ENCODE data around the gene FBLN2.
"Not testable (repeated sequence)": the region's sequence is repeated elsewhere in the genome, so short reads cannot be mapped to it uniquely, and the experiment has no call there.

The FBLN2 gene

DNA sequence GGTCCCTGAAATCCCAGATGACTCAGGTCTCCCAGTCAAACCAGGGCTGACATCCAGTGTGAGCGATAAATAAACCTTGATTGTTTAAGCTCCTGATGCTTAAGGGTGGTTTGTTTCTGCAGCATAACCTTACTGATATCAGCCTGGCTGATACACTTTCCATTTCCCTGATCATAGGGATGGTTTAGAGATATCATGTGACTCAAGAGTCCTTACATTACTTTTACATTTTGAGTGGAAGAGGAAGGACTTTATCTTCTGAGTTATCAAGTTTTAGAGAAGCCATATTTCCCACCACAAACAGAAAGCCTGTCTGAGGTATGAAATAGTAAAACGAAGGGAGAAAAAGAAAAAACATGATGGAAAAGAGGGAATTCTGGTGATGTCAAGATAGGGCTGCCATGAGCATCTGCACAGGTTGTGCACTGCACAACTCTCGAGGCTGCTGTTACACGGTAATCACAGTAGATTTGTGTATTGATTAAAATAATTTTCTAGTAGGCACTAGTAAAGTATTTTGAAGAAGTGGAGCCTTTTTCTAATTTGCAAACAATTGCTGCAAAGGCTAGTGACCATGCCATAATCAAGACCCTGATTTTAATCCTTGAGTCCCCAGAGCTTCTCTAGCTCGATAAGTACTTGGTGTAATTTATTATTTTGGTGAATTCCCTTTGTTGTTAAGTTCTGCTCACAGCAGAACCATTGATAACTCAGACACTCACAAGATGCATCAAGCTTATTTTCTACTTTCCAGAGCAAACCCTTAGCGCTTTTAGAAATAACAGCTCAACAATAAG is 34.1 kb upstream of the FBLN2 start:
- DNase-seq: no peak

DNA sequence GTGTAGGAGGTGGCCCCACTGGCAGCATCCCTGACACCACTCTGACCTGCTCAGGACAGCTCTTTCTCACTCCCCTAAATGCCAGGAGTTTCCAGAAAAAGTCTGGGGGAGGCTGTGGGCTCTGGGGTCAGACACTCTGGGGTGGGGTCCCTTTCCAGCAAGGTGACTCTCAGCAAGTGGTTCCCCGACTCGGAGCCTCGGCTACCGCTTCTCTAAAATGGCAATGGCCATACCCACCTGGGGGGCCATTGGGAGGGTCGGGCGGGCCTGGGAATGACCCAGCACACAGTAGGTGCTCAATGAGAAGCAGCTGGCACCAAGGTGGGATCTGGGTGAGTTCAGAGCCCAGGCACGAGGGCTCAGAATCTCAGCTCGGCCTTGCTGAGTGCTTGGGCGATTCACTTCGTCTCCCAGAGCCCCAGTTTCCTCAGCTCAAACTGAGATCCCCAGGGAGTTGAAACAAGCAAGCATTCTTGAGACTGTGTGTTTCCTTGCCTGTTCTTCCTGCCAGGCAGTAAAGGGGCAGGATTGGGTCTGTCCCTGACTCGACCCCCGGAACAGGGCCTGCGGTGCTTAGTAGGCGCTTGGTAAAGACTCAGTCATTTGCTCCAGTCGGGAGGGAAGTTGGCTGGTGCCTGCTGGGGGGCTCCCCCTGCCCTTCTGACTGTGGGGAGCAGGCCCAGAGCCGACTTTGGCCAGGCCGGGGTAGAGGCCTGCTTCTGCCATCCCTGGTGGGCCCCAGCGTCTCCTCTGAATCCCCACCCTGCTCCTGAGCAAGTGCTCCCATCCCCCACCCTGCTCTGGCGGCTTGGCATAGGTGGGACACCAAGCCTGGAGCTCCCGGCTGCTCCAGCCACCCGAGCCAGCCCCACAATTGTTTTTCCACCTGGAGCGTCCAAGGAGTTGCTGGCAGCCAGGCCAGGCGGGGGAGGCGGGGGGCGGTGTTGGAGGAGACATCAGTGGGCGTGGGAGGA is 32.9 kb upstream of the FBLN2 start:
- DNase-seq: no peak

DNA sequence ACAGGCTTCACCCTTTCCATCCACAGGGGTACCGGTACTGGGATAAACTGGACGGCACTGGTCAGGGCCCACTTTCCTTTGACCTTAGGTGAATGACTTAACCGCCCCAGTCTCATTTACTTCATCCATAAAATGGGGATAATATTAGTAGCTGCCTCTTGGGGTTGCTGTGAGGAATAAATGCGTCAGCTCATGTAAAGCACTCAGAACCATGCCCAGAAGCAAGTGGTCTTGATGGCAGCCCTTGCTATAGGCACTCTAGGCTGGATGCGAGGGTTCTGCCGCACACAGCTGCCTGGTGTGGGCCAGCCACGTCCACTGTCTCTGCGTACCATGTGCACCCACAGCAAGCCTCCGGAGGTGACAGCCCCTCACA is 32.2 kb upstream of the FBLN2 start:
- no peak for DNase-seq

DNA sequence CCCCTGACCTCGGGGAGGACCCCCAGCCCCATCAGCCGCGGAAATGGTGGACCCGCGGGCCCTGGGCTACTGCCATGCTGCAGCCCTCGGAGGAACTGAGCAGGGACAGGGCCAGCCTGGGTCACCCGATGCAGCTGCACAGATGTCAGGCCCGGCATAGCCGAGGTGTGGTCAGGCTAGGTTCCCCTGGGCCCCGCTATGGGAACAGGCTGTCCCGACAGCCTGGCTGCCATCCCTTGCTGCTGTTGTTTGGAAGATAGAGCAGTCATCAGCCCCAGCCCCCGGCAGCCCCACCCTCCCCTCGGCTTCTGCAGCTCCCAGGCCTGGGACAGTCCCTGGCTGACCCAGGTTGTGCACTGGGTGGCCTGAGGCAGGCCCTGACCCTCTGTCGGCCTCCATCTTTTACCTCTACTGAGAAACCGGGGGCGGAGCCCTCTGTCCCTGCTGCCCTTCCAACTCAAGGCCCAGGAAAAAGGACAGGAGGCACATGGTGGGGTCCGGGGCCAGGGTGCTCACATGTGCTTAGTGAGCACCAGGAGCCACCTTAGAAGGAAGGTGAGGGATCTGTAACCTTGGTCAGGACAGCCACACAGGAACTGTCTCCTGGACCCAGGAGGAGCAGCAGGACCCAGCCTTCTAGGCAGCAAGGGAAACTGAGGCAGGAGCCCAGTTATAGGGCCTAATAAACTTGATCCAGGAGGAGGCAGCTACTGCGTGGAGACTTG is 31.5 kb upstream of the FBLN2 start:
- no peak for DNase-seq

DNA sequence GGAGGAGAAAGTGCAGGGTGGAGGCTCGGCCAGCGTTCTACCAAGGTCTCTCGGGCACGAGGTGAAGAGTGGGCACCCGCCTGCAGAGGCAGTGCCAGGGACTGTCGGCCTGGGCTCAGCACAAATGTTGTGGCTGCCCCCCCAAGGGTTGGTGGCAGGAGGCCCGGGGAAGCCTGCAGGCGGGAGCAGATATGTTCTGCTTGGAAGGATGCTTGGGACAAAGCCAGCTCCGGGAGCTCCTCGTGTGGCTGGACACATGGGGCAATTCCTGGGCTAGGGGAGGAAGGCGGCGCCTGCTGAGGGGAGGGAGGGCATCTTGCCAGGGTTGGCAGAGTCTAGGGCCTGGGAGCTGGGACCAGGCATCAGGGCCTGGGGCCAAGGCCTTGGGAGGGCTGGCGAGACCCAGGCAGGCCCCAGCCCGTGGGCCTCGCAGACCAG is 30.4 kb upstream of the FBLN2 start:
- no peak for DNase-seq

DNA sequence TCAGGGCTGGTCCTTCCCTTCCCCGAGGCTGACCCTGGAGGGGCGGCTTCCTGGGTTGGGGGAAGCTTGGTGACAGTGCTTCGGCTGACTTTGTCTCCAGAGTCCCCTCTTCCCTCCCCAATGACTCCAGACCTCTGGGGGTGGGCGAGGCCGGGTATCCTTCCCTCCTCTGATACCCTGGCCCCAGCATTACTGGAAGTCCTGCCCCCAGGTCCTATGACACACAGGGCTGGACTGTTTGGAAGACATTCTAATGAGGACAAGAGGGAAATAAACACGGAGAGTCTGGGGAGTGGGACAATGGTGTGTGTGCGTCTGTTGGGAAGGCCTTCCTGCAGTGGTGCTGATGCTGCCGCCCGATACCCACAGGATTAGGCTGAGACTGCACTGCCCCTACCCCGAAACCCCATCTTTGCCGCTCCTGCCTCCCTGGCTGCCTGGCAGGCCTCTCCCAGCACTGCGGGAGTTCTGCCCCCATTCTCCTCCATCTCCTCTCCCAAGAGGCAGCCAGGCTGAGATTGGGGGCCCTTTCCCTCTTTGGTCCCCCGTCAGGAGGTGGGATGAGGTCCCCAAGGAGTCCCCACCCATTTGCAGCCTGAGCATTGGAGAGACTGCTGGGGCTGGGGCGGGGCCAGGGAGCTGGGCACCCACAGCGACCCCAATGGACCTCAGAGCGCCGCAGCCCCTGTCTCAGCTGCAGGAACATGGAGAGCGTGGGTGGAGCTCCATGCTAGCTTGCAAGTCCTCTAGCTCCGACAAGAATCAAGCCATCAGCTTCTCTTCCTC is 29.7 kb upstream of the FBLN2 start:
- no peak for DNase-seq

DNA sequence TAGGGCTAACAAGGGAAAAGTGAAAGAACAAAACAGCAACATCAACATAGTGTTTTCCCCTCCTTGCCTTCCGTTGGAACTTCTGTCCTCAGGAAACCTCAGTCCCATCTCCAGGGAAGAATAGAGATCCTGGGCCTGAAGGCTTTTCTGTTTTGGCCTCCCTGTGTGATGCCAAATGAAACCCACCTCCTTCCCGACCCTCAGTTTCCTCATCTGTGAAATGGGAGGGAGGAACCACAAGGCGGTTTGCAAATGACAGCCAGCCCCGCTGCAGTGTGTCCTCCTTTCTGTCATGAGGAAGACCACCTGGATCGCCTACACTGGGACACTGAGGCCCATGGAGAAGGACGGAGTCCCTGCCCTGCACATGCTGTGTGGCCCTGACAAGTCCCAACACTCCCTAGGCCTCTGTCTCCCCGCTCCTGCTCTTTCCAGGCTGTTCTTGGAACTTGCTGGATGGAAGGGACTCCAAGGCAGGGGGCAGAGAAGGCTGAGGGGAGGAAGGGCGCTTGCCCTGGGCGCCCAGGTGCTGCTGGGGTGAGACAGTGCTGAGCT is 28.5 kb upstream of the FBLN2 start:
- no peak for DNase-seq

DNA sequence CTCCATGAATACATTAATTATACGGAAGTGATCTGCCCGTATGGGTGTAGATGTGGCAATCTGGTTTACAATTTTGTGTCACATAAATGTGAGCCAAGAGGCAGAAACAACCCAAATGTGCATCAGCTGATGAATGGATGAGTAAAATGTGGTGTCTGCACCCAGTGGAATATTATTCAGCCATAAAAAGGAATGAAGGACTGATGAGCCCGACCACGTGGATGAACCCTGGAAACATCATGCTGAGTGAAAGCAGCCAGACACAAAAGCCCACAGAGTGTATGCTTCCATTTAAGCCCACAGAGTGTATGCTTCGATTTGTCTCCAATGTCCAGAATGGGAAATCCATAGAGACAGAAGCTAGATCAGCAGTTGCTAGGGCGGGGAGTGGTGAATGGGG is 27.6 kb upstream of the FBLN2 start:
- no peak for DNase-seq

DNA sequence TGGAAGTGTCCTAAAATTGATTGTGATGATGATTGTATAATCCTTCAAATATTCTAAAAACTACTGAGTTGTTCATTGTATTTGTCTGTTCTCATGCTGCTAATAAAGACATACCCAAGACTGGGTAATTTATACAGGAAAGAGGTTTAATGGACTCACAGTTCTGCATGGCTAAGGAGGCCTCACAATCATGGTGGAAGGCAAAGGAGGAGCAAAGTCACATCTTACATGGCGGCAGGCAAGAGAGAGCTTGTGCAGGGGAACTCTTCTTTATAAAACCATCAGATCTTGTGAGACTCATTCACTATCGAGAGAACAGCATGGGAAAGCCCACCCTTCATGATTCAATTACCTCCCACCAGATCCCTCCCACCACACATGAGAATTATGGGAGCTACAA is 27.2 kb upstream of the FBLN2 start:
- DNase-seq: not testable (repeated sequence)

DNA sequence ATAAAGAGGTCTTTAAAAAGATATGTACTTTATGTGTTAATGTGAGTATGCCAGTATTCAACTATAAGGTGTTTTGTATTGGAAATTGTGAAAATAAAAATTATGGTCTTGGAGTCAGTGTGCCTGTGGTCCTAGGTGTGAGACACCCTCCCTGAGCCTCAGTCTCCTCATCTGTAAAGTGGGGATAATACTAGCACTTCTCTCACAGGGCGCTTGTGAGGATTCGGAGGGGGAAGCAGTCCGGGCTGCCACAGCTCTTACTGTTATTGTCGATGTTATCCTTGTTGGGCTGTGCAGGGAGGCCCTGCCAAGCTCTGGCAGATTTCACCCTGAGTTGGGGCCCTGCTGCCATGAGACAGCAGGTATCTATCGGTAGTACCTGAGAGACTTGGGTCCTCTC is 26.7 kb upstream of the FBLN2 start:
- no peak for DNase-seq

DNA sequence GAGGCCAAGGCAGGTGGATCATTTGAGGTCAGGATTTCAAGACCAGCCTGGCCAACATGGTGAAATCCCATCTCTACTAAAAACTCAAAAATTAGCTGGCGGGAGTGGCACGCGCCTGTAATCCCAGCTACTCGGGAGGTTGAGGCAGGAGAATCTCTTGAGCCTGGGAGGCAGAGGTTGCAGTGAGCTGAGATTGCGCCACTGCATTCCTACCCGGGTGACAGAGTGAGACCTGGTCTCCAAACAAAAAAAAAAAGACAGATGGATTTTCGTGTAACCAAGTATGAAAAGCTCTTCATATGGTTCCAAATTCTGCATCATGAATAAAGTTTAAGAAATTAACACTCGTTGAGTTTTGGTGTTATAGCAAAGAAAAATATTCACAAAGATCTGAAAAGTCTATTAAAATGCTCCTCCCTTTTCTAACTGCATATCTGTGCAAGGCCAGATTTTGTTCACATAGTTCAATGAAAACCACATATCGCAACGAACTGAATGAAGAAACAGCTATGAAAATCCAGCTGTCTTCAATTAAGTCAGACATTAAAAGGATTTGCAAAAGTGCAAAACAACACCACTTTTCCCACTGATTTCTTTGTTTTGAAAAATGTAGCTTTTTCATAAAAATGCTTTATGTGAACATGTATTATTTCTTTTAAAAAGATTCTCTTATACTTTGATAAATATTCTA is 23.8 kb upstream of the FBLN2 start:
- no peak for DNase-seq

DNA sequence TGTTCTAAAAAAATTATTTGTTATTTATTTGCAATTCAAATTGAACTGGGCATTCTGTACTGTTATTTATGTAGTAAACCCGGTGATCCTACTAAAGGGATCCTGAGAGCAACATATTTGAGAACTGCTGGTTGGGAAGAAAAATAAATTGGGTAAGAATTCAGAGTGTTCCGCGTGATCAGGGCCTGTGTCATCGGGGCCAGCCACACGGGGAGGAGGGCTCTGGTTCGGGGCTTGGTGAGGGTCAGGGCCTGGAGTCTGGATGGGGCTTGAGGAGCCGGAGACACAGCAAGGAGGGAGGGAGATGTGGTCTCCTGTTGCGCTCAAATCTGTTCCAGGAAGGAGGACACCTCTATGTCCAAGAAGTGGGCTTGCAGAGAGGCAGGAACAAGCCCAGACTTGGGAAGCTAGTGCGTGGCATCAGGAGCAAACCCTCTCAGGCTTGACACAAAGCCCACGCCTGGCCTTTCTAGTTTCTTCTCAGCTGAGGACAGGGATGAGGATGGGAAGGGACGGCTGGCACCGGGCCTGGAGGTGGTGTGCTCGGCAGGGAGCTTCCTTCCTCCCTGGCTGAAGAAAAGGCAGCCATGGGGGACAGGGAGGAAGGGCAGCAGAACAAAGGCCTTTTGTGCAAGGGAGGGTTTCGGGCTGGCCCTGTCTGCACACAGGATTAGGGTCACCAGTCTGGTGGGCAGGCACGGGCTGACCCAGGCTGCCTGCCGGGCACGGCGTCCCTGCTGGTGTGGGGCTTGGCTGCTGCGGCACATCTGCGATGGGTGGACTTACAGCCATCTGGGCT is 22.9 kb upstream of the FBLN2 start:
- DNase-seq: no peak

DNA sequence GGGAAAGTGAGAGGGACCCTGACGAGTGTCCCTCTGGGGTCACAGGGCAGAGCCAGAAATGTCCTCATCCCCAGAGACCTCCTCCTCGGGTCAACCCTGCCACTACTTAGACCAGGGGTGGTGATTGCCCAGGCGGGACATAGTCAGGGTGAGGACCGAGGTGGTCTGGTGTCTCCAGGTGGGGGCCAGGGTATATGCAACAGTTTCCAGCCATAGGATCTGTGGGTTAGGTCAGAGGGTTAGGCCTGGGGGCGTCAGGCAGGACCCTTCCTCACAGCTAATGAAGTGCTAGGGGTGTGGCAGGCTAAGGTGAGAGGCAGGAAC is 22.3 kb upstream of the FBLN2 start:
- no peak for DNase-seq

DNA sequence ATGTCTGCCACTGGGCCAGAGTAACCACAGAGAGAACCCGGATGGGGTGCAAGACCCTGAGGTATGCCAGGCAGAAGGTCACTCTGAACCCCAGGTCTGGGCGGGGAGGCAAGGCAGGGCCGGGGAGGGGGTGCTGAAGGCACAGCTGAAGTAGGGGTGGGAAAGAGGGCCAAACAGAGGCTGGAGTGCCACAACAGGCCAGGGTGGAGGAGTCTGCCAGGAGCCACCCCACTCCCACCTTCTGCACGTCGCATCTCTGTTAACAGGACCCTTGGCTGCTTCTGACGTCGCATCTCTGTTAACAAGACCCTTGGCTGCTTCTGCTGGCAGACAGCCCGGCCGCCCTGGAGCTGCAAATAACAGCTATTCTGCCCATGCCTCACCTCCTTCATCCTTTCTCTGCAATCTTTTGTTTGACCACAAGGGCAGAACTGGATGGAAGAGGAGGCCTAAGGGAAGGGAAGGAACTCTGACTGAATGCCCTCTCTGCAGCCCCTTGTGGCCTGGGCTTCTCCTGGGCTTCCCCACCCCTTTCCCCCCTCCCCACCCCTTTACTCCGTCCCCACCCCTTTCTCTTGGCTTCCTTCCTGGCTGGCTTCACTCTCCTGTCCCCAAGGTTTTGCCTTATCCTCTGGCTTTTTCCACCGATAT is 20.6 kb upstream of the FBLN2 start:
- DNase-seq: no peak

DNA sequence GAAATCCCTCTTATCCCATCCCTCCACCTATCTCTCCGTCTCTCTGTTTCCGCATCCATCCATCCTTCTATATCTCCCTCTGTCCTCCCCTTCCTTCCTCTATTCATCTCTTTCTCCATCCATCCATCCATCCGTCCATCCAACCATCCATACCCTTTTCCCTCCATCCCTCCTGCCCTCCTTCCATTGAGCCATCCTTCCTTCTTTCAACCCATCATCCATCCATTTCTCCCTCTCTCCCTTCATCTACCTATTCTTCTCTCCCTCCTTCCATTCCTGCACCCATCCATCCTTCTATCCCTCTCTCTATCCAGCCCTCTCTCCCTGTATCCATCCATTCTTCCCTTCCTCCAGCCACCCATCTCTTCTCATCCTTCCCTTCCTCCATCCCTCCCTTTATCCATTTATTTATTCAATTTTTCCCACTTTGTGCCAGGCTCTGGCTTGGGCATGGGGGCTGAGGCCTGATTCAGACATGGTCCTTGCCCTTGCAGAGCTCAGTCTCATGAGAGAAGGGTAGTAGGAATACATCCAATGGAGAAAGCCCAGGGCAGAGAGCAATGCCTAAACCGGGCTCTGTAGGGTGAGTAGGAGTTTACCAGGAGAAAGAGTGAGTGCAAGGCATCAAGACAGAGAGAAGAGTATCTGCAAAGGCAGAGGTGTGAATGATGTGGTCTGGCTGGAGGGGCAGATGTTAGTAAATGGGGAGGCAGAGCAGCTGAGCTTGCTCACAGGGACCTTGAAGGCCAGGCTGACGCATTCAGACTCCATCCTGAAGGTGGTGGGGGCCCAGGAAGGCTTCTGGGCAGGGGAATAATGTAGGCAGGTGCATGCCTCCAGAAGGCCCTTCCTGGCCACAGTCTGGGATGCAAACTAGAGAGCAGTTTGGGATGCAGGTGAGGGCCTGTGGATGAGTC is 19.5 kb upstream of the FBLN2 start:
- no peak for DNase-seq

DNA sequence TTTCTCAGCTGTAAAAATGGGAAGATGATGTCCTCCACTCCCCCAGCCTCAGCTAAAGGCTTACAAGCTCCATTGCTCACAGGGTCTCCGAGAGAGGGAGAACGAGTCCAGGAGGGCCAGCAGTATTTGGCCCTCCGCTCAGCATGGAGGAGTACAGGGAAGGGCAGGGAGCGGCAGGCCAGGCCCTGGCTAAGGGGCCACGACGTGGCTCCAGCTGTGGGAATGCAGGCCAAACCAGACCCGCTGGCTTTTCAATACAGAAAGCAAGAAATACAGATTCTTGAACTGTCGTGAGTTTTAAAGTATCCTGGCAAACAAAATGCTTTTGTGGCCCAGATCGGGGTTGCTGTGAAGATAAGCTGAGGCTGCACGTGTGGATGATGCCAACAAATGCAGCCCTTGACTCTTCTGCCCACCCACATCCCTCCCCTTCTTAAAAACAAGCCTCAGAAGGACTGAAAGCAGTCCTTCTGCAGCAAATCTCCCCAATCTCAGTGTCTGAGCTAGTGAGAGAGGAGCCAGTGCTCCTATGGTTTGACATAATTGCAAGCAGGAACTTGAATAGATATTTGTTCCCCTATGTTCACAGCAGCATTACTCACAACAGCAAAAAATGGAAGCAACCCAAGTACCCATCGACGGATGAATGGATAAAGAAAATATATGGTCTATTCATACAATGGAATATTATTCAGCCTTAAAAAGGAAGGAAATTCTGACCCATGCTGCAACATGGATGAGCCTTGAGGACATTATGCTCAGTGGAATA is 18.5 kb upstream of the FBLN2 start:
- no peak for DNase-seq

DNA sequence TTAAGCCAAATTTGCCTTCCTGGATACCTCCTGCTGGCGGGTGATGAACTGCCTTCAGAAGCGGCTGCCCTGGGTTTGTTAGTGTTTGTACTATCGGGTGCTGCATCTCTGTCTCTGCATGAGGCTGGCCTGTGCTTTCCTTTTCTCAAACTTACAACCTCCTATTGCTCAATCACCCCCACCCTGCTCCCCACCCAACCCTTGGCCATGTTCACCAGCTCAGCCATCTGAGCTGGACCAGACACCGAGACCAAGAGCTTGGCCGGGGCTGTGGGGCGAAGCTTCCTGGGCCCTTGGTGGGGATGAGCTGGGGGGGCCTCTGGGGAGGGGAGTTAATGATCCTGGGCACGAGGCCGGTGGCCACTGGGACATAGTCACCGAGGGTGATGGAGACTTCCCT is 16.8 kb upstream of the FBLN2 start:
- no peak for DNase-seq

DNA sequence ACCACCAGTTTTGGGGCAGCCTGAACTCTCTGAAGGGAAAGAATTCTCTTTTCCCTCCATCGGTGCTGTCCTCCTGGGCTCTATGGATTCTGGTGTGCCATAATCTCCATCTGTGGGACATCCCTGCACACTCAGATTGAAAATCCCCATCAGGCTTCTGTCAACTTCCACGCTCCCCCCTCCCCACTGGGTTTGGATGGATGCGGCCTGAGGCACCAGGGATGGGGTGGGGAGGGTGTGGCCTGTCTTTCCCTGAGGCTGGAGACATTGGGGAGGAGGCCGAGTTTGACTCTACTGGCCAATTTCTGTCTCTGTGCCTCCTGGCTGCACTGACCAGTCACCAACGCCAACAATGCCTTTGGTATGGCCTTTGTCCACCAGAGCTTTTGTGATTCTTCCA is 16.3 kb upstream of the FBLN2 start:
- no peak for DNase-seq
